GM12878 (cell line): ENCODE results near the gene HM13. TPM values are rescaled to one million over a fixed set of nuclear protein-coding genes. Genes with fewer than 3 reads are reported as not detected.
A peak's percentile ranks its signal among the peaks of the same experiment; 100 is the strongest.

Source experiments
- ATAC-seq: fragments of 200-7000 bp; cut with Tn5 transposase; 3 replicates; pipeline ENCODE4 v1.9.1; 2020; ENCODE audit warnings: mild to moderate bottlenecking, moderate library complexity
- BruUV-seq: library from RNA; stranded (reverse); fragments of 400-500 nt; replicated peaks from 2 replicates; lab custom pipeline; 2021; lab: Mats Ljungman, UMichigan
- CTCF ChIA-PET: fragments of 300-600 bp; sonication (Branson Sonifier 250); formaldehyde crosslinking; extraction: SDS; loops from one replicate; lab custom pipeline; 2021; ENCODE audit warnings: inconsistent platforms; lab: Yijun Ruan, JAX
- POLR2A ChIA-PET: fragments of 350-600 bp; formaldehyde crosslinking; extraction: SDS; loops from one replicate; lab custom pipeline; 2021; ENCODE audit warnings: inconsistent platforms; lab: Charles Lee
- RAD21 ChIA-PET: fragments of 300-600 bp; sonication (Branson Sonifier 250); formaldehyde crosslinking; loops from one replicate; lab custom pipeline; 2023; ENCODE audit warnings: antibody characterized with exemption; ENCODE audit not compliant: unreplicated experiment; lab: Charles Lee
- SMC1A ChIA-PET: fragments of 300-600 bp; sonication (Branson Sonifier 250); formaldehyde crosslinking; loops from one replicate; lab custom pipeline; 2023; ENCODE audit not compliant: unreplicated experiment, uncharacterized antibody; lab: Charles Lee
- DNase-seq: peaks from one replicate; pipeline ENCODE4 v3.0.0-alpha.2; 2011; ENCODE audit warnings: low read depth, low spot score
- FAIRE-seq: peaks from 3 replicates; lab custom pipeline; 2011; peaks lifted over from hg19 to GRCh38; lab: Jason Lieb, UNC
- H2AFZ ChIP-seq: 2 replicates; pipeline ENCODE4 v1.6.0; 2011; ENCODE audit warnings: low read depth, low read length, control low read depth; ENCODE audit not compliant: control insufficient read depth
- H3K27ac ChIP-seq: 2 replicates; pipeline ENCODE4 v1.5.1; 2011; ENCODE audit warnings: control low read depth; ENCODE audit not compliant: control insufficient read depth, insufficient read depth
- H3K27me3 ChIP-seq, 2 experiments: replicated peaks in 1 of 2; 2 replicates each; pipeline versions ENCODE4 v1.6.0 to v1.6.1; 2011; ENCODE audit warnings: low read length in 1 of 2; ENCODE audit not compliant: control insufficient read depth in 2 of 2, insufficient read depth in 2 of 2
- H3K36me3 ChIP-seq, 2 experiments: 2 replicates each; pipeline ENCODE4 v1.5.1; 2011; ENCODE audit warnings: low read length in 1 of 2; ENCODE audit not compliant: control insufficient read depth in 2 of 2, insufficient read depth in 2 of 2
- H3K4me1 ChIP-seq: 2 replicates; pipeline ENCODE4 v1.6.1; 2011; ENCODE audit warnings: mild to moderate bottlenecking, low read length, moderate library complexity, mixed read lengths; ENCODE audit not compliant: control insufficient read depth, insufficient read depth
- H3K4me2 ChIP-seq: 2 replicates; pipeline ENCODE4 v1.6.0; 2011; ENCODE audit warnings: control low read depth; ENCODE audit not compliant: control insufficient read depth, insufficient read depth
- H3K4me3 ChIP-seq: fragments of 200-600 bp; sonication (generic); 2 replicates; pipeline ENCODE4 v1.5.1; 2016
- H3K79me2 ChIP-seq: 2 replicates; pipeline ENCODE4 v1.6.0; 2011; ENCODE audit warnings: low read length; ENCODE audit not compliant: control insufficient read depth, insufficient read depth
- H3K9ac ChIP-seq: 2 replicates; pipeline ENCODE4 v1.8.0; 2011; ENCODE audit warnings: low read length, control low read depth, mixed read lengths; ENCODE audit not compliant: control insufficient read depth, insufficient read depth
- H3K9me3 ChIP-seq: replicated peaks from 3 replicates; pipeline ENCODE4 v1.5.1; 2011; ENCODE audit warnings: mild to moderate bottlenecking, low read length; ENCODE audit not compliant: control insufficient read depth, insufficient read depth
- H4K20me1 ChIP-seq: 2 replicates; pipeline ENCODE4 v1.6.0; 2011; ENCODE audit not compliant: control insufficient read depth, insufficient read depth
- CHD4 ChIP-seq: fragments of 200-600 bp; sonication (generic); IDR thresholded peaks from 2 replicates; pipeline ENCODE4 v1.6.1; 2016; ENCODE audit warnings: mild to moderate bottlenecking
- IKZF2 ChIP-seq, 2 experiments: fragments of 450-650 bp; IDR thresholded peaks; 2 replicates each; pipeline ENCODE4 v1.6.1; 2017; ENCODE audit warnings: mild to moderate bottlenecking in 2 of 2, moderate library complexity in 2 of 2
- KLF5 ChIP-seq: fragments of 450-650 bp; IDR thresholded peaks from 2 replicates; pipeline ENCODE4 v1.6.1; 2014; ENCODE audit warnings: mild to moderate bottlenecking; ENCODE audit not compliant: partially characterized antibody
- POLR2A ChIP-seq: IDR thresholded peaks from 2 replicates; pipeline ENCODE4 v1.6.1; 2011; ENCODE audit warnings: low read depth, mild to moderate bottlenecking, low read length
- POLR2AphosphoS5 ChIP-seq: IDR thresholded peaks from 2 replicates; pipeline ENCODE4 v1.6.1; 2011; ENCODE audit warnings: mild to moderate bottlenecking, low read length, inconsistent platforms
- TARDBP ChIP-seq: IDR thresholded peaks from 2 replicates; pipeline ENCODE4 v1.6.1; 2016; ENCODE audit warnings: borderline replicate concordance
- YY1 ChIP-seq: IDR thresholded peaks from 2 replicates; pipeline ENCODE4 v1.6.1; 2011; ENCODE audit warnings: low read depth, mild to moderate bottlenecking, low read length
- ZNF622 ChIP-seq: fragments of 450-650 bp; IDR thresholded peaks from 2 replicates; pipeline ENCODE4 v1.6.1; 2017; ENCODE audit warnings: mild to moderate bottlenecking, inconsistent platforms
- WGBS: methylation state at CpG from one replicate; pipeline ENCODE4 v1.1.6; 2016; ENCODE audit warnings: low lambda C conversion rate; ENCODE audit not compliant: insufficient replicate concordance, insufficient coverage; ENCODE audit errors: missing lambda C conversion rate; 5-methylcytosine and 5-hydroxymethylcytosine counted together
- in situ Hi-C: fragments of 300-500 bp; cut with MboI; formaldehyde crosslinking; loops from 9 replicates; pipeline ENCODE4 v1.14.3; 2018; ENCODE audit warnings: mixed read lengths
- intact Hi-C: fragments of 100-400 bp; cut with micrococcal nuclease; formaldehyde crosslinking; loops from one replicate; pipeline ENCODE4 v1.14.2; 2022; ENCODE audit not compliant: unreplicated experiment
- polyA plus RNA-seq, 11 experiments: library from polyadenylated mRNA; depleted of rRNA in 4 of 11; unstranded in 6 of 11; stranded (reverse) in 5 of 11; fragments of >200 nt; fragmentation: Nextera tagmentation in 4 of 11; fragmentation: Illumina TruSeq in 1 of 11; extraction: Ambion mirVana in 4 of 11; extraction: Trizol in 1 of 11; gene quantifications; 1 replicate in 1 of 11; 2 replicates in 10 of 11; pipeline versions ENCODE4 v1.2.1 to v1.2.3, GENCODE V29; 2011 to 2016; ENCODE audit warnings: inconsistent platforms in 2 of 11, missing spikeins in 2 of 11, low read depth in 1 of 11
- total RNA-seq, 4 experiments: library from RNA; depleted of rRNA in 3 of 4; stranded (reverse); fragments of >200 nt in 3 of 4; fragmentation: Illumina TruSeq in 1 of 4; extraction: Trizol in 1 of 4; gene quantifications; 2 replicates each; pipeline versions ENCODE4 v1.2.1 to v1.2.3, GENCODE V29; 2013 to 2021
- TF ChIP-seq, protein P1 (sequence below): fragments of 450-650 bp; IDR thresholded peaks from 2 replicates; pipeline ENCODE4 v1.6.1; 2017; ENCODE audit warnings: mild to moderate bottlenecking, low read depth, inconsistent platforms; ENCODE audit not compliant: poor library complexity, severe bottlenecking
- TF ChIP-seq, protein P2 (sequence below): IDR thresholded peaks from 2 replicates; pipeline ENCODE4 v1.6.1; 2011; ENCODE audit warnings: borderline replicate concordance, low read depth, mild to moderate bottlenecking, moderate library complexity, low read length; ENCODE audit not compliant: insufficient read depth, poor library complexity, severe bottlenecking

Gene HM13
- total and polyA plus RNA-seq, 10 of the 15 experiments (the other 5 are each of a cell fraction or from before 2014, with no cell fraction given) = 4.8 to 185 (median 81.7) TPM

DNA sequence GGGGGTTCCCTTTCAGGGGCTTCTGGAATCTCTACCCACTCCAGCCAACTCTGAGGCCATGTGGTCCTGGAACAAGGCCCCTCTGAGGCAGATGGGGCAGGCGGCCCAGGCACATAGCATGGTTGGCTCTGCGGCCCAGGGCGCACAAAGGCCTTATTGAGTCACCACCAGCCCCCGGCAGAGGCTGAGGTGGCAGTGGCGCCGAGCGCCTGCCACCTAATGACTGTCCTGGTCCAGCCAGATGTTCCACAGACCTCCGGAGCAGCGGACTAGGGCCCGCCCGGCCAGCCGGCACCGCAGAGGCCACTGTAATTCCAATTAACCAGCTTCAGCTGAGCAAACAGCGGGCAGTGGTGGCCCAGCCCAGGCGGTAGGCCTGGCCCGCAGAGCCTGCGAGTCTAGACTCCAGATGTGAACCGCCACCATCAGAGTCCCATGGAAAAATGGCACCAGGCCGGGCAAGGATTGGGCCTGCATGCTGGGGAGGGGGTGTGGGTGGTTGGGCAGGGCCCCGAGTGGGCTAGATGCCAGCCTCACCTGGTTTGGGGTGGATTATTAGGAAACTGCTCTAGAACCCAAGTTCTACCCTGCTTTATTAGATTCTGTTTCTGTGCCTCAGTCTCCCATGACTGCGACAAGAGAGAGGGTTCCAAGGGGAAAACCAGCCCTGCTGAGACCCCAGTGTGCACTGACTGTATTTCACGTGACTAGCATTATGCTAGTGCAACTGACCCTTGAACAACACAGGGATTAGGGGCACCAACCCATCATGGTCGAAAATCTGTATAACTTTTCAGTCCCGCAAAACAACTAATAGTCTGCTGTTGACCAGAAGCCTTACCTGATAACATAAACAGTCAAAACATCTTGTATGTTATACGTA lies 56.7 kb downstream of the HM13 start:
- WGBS = 93% methylated on average over 25 of the region's 25 CpGs
- FAIRE-seq = no peak
- no peak overlapping the region for H3K9ac ChIP-seq

DNA sequence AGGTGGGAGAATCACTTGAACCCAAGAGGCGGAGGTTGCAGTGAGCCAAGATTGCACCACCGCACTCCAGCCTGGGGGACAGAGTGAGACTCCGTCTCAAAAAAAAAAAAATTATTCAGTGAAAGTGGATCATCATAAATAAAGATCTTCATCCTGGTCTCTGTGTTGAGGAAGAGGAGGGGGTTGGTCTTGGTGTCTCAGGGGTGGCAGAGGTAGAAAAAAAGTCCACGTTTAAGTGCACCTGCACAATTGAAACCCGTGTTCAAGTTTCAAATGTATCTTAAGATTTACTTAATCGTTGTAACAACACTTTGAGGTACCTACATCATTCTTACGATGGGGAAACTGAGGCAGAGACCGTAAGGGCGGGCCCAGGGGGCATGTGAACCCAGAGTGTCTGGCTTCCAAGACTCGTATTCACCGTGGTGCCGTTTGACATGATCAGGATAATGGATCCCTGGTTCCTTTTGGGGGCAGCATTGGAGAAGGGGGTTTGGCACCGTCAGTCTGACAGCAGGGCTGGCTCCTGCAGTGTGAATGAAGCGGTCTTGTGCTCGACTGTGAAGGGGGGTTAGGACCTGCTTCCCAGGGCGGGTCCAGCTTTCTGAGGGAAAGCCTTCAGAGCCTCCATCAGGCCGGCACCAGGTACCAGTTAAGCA lies 57.9 kb downstream of the HM13 start:
- FAIRE-seq = no peak
- intact Hi-C loops (no loop called here), in situ Hi-C loops (loop anchor here (5.0 kb wide), 1 partner anchor 35 kb away; the partner anchor contains the start of gene ID1)
- CTCF ChIA-PET = interaction anchor here (1.9 to 29.1 kb wide), 5 partner anchors 11 to 151 kb away, joined by 4 to 958 read pairs (median 9); partner anchors contain the start of gene ID1
- H3K9me3 ChIP-seq = no peaks in the 10 kb centered on the region
- POLR2A ChIA-PET = interaction anchor here (1.1 to 1.7 kb wide), 3 partner anchors 25 to 139 kb away, joined by 3 to 16 read pairs (median 5); a partner anchor contains a TSS
- DNase-seq = no peak
- H2AFZ ChIP-seq = peak overlapping the region; percentile 70
- 32% methylated on average over 17 of the region's 17 CpGs for WGBS
- peaks cover 12% of the 10 kb centered on the region for H3K4me1 ChIP-seq
- no peaks in the 10 kb centered on the region; a peak in 1 of 4 replicates for H3K27me3 ChIP-seq
- H3K4me2 ChIP-seq = peak overlapping the region; percentile 98
- no peaks in the 10 kb centered on the region for H3K79me2 ChIP-seq
- BruUV-seq = no TSS peak
- RAD21 ChIA-PET = interaction anchor here (1.1 to 2.7 kb wide), 4 partner anchors 24 to 152 kb away, joined by 5 to 48 read pairs (median 8); partner anchors contain the start of gene ID1
- peak overlapping the region; percentile 71 for H3K9ac ChIP-seq
- peaks cover 5 to 8% of the 10 kb centered on the region in 2 experiments; a peak in 2 of 4 replicates for H3K36me3 ChIP-seq
- H3K4me3 ChIP-seq = peak overlapping the region; percentile 65
- no peak for ATAC-seq
- SMC1A ChIA-PET = interaction anchor here (0.5 to 10.3 kb wide), 4 partner anchors 9 to 72 kb away, joined by 3 to 108 read pairs (median 8); partner anchors contain the start of gene ID1
- no peaks in the 10 kb centered on the region for H4K20me1 ChIP-seq
- H3K27ac ChIP-seq = peak overlapping the region; percentile 88
- TF ChIP-seq, protein P1, sequence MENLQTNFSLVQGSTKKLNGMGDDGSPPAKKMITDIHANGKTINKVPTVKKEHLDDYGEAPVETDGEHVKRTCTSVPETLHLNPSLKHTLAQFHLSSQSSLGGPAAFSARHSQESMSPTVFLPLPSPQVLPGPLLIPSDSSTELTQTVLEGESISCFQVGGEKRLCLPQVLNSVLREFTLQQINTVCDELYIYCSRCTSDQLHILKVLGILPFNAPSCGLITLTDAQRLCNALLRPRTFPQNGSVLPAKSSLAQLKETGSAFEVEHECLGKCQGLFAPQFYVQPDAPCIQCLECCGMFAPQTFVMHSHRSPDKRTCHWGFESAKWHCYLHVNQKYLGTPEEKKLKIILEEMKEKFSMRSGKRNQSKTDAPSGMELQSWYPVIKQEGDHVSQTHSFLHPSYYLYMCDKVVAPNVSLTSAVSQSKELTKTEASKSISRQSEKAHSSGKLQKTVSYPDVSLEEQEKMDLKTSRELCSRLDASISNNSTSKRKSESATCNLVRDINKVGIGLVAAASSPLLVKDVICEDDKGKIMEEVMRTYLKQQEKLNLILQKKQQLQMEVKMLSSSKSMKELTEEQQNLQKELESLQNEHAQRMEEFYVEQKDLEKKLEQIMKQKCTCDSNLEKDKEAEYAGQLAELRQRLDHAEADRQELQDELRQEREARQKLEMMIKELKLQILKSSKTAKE = no peak
- TF ChIP-seq KLF5 (no peak), ZNF622 (no peak), TARDBP (no peak), POLR2AphosphoS5 (peak; percentile 27; the same call in 1 of the 2 replicates), IKZF2 (IDR thresholded peaks at IDR 0.05) (no peak), CHD4 (no peak)
- TF ChIP-seq, protein P2, sequence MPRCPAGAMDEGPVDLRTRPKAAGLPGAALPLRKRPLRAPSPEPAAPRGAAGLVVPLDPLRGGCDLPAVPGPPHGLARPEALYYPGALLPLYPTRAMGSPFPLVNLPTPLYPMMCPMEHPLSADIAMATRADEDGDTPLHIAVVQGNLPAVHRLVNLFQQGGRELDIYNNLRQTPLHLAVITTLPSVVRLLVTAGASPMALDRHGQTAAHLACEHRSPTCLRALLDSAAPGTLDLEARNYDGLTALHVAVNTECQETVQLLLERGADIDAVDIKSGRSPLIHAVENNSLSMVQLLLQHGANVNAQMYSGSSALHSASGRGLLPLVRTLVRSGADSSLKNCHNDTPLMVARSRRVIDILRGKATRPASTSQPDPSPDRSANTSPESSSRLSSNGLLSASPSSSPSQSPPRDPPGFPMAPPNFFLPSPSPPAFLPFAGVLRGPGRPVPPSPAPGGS = peak; percentile 5

More for the DNA sequence above, 56.7 kb downstream of the HM13 start:
- Histone ChIP-seq H4K20me1 (no peaks in the 10 kb centered on the region), H3K4me1 (peaks cover 12% of the 10 kb centered on the region), H3K4me2 (no peak overlapping the region), H3K79me2 (no peaks in the 10 kb centered on the region), H2AFZ (no peak overlapping the region), H3K4me3 (no peak overlapping the region), H3K9me3 (no peaks in the 10 kb centered on the region), H3K27me3 (no peaks in the 10 kb centered on the region), H3K27ac (no peak overlapping the region), H3K36me3 (peaks cover 5 to 8% of the 10 kb centered on the region in 2 experiments; a peak in 2 of 4 replicates)
- intact Hi-C loops (no loop called here), in situ Hi-C loops (loop anchor here (5.0 kb wide), 1 partner anchor 36 kb away; the partner anchor contains the start of gene ID1)
- DNase-seq (no peak), ATAC-seq (no peak)
- SMC1A ChIA-PET = interaction anchor here (0.5 to 10.3 kb wide), 2 partner anchors 42 to 71 kb away, joined by 3 to 108 read pairs; no protein-coding TSS in a partner anchor
- TF ChIP-seq YY1 (no peak), POLR2A (peak; percentile 60; the same call in 1 of the 2 replicates)
- POLR2A ChIA-PET = interaction anchor here (1.1 kb wide), 1 partner anchor 140 kb away, joined by 3 read pairs; no protein-coding TSS in a partner anchor
- TSS peak; percentile 16 for BruUV-seq
- CTCF ChIA-PET = interaction anchor here (0.8 to 29.1 kb wide), 6 partner anchors 9 to 157 kb away, joined by 3 to 958 read pairs (median 36); partner anchors contain the start of gene ID1
- RAD21 ChIA-PET = interaction anchor here (1.1 to 4.2 kb wide), 3 partner anchors 11 to 41 kb away, joined by 3 to 83 read pairs (median 4); no protein-coding TSS in a partner anchor
